ENCODE results near the gene AIDA. TPM values are rescaled to one million over a fixed set of nuclear protein-coding genes. Genes with fewer than 3 reads are reported as not detected.

The AIDA gene
- total RNA-seq, 2 donors from 2014 or later = 129 to 136 TPM

DNA sequence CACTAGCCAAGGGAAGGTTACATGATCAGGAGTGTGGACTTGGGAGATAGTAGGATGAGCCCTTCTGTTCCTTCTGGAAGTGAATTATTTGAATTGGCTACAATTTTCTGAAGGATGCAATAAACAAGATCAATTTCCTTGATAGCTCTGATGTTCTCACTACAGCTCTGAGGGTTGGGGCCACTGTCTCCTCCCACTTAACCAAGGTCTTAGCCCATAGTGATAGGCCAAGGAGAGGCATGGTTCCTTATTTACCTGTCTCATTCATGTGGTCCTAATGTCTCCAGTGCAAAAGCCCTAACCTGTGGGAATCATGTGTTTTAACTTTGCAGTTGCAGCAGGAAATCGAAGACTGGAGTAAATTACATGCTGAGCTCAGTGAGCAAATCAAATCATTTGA is 59.6 kb downstream of the AIDA start:
- Mint-ChIP-seq H3K27me3 (ENCODE audit: insufficient read depth) (no peaks in the 10 kb centered on the region), H3K9me3 (no peaks in the 10 kb centered on the region), H3K4me3 (no peak overlapping the region), H3K4me1 (no peaks in the 10 kb centered on the region), H3K36me3 (ENCODE audit: low read depth) (peaks cover 73% of the 10 kb centered on the region), H3K27ac (no peak overlapping the region)
- Histone ChIP-seq H3K9me3 (ENCODE audit: control insufficient read depth, low read length) (no peaks in the 10 kb centered on the region), H3K36me3 (ENCODE audit: control insufficient read depth, insufficient read depth, low read length) (peaks cover 78% of the 10 kb centered on the region), H3K9ac (ENCODE audit: extremely low read depth, low read length, poor library complexity, severe bottlenecking) (no peak overlapping the region), H3K27ac (ENCODE audit: low read depth, low read length) (no peak overlapping the region), H3K27me3 (ENCODE audit: control insufficient read depth, insufficient read depth, low read length, poor library complexity, severe bottlenecking) (no peaks in the 10 kb centered on the region), H3K4me3 (ENCODE audit: low read length) (no peak overlapping the region), H3K4me1 (ENCODE audit: control insufficient read depth, insufficient read depth, low read length) (no peaks in the 10 kb centered on the region)
- TF ChIP-seq CTCF (conservative IDR thresholded peaks at IDR 0.05) = no peak
- WGBS, 2 experiments (ENCODE audit: insufficient coverage in 1 of 2, insufficient read length in 1 of 2) = 94 to 100% methylated on average over 1 of the region's 1 CpG
- DNase-seq = no peak

GRCh38 chr1:222644636-222644980 is 67.7 kb downstream of the AIDA start:
- peak overlapping the region; percentile 82 for H3K4me3 Mint-ChIP-seq
- Histone ChIP-seq H3K9me3 (ENCODE audit: control insufficient read depth, low read length) (no peaks in the 10 kb centered on the region), H3K4me3 (ENCODE audit: low read length) (peak overlapping the region; percentile 97), H3K27me3 (ENCODE audit: control insufficient read depth, insufficient read depth, low read length, poor library complexity, severe bottlenecking) (no peaks in the 10 kb centered on the region), H3K36me3 (ENCODE audit: control insufficient read depth, insufficient read depth, low read length) (peaks cover 35% of the 10 kb centered on the region), H3K4me1 (ENCODE audit: control insufficient read depth, insufficient read depth, low read length) (no peaks in the 10 kb centered on the region), H3K9ac (ENCODE audit: extremely low read depth, low read length, poor library complexity, severe bottlenecking) (peak overlapping the region; percentile 86), H3K27ac (ENCODE audit: low read depth, low read length) (peak overlapping the region; percentile 68)
- WGBS, 2 experiments (ENCODE audit: insufficient coverage in 1 of 2, insufficient read length in 1 of 2) = 19 to 26% methylated on average over 5 of the region's 5 CpGs
- H3K4me1 Mint-ChIP-seq = peaks cover 9% of the 10 kb centered on the region
- peaks cover 18% of the 10 kb centered on the region for H3K36me3 Mint-ChIP-seq (ENCODE audit: low read depth)
- no peaks in the 10 kb centered on the region for H3K9me3 Mint-ChIP-seq
- TF ChIP-seq CTCF (conservative IDR thresholded peaks at IDR 0.05) = no peak
- peak overlapping the region; percentile 96 for H3K27ac Mint-ChIP-seq
- no peak for DNase-seq
- H3K27me3 Mint-ChIP-seq (ENCODE audit: insufficient read depth) = no peaks in the 10 kb centered on the region

DNA sequence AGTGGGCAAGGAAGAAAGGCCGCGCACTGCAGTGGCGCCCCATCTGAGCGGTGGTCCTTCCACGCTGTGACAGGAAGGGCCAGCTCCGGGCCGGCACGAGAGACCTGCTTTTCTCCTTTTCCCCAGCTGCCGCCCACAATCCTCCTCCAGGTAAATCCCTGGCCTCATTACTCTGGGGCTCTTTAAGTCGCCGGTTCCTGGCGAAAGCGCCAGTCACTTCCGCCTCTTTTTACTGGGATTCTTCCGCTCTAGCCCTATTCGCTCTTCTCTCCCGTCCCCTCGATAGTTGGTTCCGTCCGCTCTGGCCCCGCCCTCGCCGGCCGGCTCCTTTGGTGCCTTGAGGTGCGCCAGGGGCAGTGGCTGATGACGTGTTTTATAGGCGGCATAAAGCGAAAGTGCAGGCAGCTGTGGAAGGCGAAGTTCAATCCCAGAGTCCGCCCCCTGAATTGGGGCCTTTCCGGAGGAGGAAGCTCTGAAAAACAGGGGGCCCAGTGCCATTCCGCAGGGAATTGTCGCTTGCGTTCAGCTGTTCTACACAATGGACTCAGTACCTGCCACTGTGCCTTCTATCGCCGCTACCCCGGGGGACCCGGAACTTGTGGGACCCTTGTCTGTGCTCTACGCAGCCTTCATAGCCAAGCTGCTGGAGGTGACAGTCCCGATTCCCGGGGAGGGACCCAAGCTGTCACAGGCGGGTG is 68.2 kb downstream of the AIDA start:
- Mint-ChIP-seq H3K27ac (peak overlapping the region; percentile 96), H3K9me3 (no peaks in the 10 kb centered on the region), H3K36me3 (ENCODE audit: low read depth) (peaks cover 21% of the 10 kb centered on the region), H3K4me1 (peaks cover 9% of the 10 kb centered on the region), H3K27me3 (ENCODE audit: insufficient read depth) (no peaks in the 10 kb centered on the region), H3K4me3 (peak overlapping the region; percentile 82)
- Histone ChIP-seq H3K4me3 (ENCODE audit: low read length) (peak overlapping the region; percentile 97), H3K9ac (ENCODE audit: extremely low read depth, low read length, poor library complexity, severe bottlenecking) (peak overlapping the region; percentile 86), H3K27me3 (ENCODE audit: control insufficient read depth, insufficient read depth, low read length, poor library complexity, severe bottlenecking) (no peaks in the 10 kb centered on the region), H3K36me3 (ENCODE audit: control insufficient read depth, insufficient read depth, low read length) (peaks cover 37% of the 10 kb centered on the region), H3K4me1 (ENCODE audit: control insufficient read depth, insufficient read depth, low read length) (no peaks in the 10 kb centered on the region), H3K9me3 (ENCODE audit: control insufficient read depth, low read length) (no peaks in the 10 kb centered on the region), H3K27ac (ENCODE audit: low read depth, low read length) (peak overlapping the region; percentile 78)
- peak; percentile 100 for DNase-seq
- 0% methylated on average over 18 to 42 of the region's 42 CpGs for WGBS, 2 experiments (ENCODE audit: insufficient coverage in 1 of 2, insufficient read length in 1 of 2)
- TF ChIP-seq CTCF (conservative IDR thresholded peaks at IDR 0.05) = no peak

Data from endodermal cell (in vitro differentiated cells).